ENCODE data around the gene SCGB3A2.

GRCh38 chr5:147925020-147925419, 46.5 kb downstream of the SCGB3A2 start:
- no peak for TF ChIP-seq EZH2 (IDR thresholded peaks at IDR 0.05; ENCODE audit: insufficient read depth, poor library complexity, severe bottlenecking)
- no peak for TF ChIP-seq EZH2phosphoT487 (IDR thresholded peaks at IDR 0.05; ENCODE audit: insufficient read depth, low read depth)

Data from GM23248 (cell line).